Measurements from ENCODE around the gene GPRC5D. TPM values are rescaled to one million over a fixed set of nuclear protein-coding genes. Genes with fewer than 3 reads are reported as not detected.

The GPRC5D gene
- total RNA-seq, 1 donor from 2014 or later: not detected

- no peak for DNase-seq (ENCODE audit: low read depth)
- TF ChIP-seq, protein P1, sequence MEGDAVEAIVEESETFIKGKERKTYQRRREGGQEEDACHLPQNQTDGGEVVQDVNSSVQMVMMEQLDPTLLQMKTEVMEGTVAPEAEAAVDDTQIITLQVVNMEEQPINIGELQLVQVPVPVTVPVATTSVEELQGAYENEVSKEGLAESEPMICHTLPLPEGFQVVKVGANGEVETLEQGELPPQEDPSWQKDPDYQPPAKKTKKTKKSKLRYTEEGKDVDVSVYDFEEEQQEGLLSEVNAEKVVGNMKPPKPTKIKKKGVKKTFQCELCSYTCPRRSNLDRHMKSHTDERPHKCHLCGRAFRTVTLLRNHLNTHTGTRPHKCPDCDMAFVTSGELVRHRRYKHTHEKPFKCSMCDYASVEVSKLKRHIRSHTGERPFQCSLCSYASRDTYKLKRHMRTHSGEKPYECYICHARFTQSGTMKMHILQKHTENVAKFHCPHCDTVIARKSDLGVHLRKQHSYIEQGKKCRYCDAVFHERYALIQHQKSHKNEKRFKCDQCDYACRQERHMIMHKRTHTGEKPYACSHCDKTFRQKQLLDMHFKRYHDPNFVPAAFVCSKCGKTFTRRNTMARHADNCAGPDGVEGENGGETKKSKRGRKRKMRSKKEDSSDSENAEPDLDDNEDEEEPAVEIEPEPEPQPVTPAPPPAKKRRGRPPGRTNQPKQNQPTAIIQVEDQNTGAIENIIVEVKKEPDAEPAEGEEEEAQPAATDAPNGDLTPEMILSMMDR (conservative IDR thresholded peaks at IDR 0.05; ENCODE audit: low read depth, low read length): no peak
- H3K4me3 ChIP-seq (ENCODE audit: low read depth, low read length): no peak overlapping the region
Measured at GRCh38 chr12:12897302-12897701, 54.7 kb downstream of the GPRC5D start.

DNA sequence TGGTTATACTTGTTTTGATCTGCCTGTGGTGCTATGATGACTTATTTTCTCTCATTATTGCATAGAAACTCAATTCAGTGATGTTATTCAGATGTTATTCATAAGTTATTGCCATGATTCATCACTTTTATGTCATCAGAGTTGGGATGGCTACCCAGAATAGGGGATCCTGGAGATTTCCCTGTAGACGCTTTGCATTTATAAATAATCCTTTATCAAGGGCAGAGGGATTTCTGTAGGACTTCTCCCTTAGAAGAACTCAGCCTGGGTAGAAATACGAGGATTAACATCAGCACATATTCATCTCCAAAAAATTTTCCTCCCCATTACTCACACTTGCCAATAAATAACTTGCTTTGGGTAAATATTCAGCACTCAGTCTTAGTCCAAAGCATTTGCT is 55.7 kb downstream of the GPRC5D start:
- TF ChIP-seq, protein P1 (conservative IDR thresholded peaks at IDR 0.05; ENCODE audit: low read depth, low read length): no peak
- no peak overlapping the region for H3K4me3 ChIP-seq (ENCODE audit: low read depth, low read length)
- DNase-seq (ENCODE audit: low read depth): no peak

DNA sequence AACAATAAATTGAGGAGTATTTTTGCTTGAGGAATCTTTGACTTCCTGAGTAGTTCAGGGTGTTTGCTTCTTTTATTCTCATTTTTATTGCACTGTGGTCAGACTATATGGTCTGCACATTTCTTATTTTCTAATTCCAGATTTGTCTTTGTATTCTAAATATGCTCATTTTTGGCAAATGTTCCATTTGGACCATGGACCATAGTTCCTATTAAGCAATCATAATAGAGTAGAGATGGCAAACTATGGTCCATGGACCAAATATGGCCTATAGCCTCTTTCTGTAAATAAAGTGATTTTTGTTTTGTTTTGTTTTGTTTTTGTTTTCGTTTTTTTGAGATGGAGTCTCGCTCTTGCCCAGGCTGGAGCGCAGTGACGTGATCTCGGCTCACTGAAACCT is 58.5 kb downstream of the GPRC5D start:
- peak overlapping the region; percentile 61 for H3K4me3 ChIP-seq (ENCODE audit: low read depth, low read length)
- no peak for DNase-seq (ENCODE audit: low read depth)
- TF ChIP-seq, protein P1 (conservative IDR thresholded peaks at IDR 0.05; ENCODE audit: low read depth, low read length): no peak

GRCh38 chr12:12892681-12893141 is 59.3 kb downstream of the GPRC5D start:
- no peak for DNase-seq (ENCODE audit: low read depth)
- H3K4me3 ChIP-seq (ENCODE audit: low read depth, low read length): peak overlapping the region; percentile 61
- TF ChIP-seq, protein P1 (conservative IDR thresholded peaks at IDR 0.05; ENCODE audit: low read depth, low read length): no peak

- no peak for DNase-seq (ENCODE audit: low read depth)
- peak overlapping the region; percentile 61 for H3K4me3 ChIP-seq (ENCODE audit: low read depth, low read length)
- TF ChIP-seq, protein P1 (conservative IDR thresholded peaks at IDR 0.05; ENCODE audit: low read depth, low read length): no peak
Measured at GRCh38 chr12:12891881-12892355, 60.1 kb downstream of the GPRC5D start.

DNA sequence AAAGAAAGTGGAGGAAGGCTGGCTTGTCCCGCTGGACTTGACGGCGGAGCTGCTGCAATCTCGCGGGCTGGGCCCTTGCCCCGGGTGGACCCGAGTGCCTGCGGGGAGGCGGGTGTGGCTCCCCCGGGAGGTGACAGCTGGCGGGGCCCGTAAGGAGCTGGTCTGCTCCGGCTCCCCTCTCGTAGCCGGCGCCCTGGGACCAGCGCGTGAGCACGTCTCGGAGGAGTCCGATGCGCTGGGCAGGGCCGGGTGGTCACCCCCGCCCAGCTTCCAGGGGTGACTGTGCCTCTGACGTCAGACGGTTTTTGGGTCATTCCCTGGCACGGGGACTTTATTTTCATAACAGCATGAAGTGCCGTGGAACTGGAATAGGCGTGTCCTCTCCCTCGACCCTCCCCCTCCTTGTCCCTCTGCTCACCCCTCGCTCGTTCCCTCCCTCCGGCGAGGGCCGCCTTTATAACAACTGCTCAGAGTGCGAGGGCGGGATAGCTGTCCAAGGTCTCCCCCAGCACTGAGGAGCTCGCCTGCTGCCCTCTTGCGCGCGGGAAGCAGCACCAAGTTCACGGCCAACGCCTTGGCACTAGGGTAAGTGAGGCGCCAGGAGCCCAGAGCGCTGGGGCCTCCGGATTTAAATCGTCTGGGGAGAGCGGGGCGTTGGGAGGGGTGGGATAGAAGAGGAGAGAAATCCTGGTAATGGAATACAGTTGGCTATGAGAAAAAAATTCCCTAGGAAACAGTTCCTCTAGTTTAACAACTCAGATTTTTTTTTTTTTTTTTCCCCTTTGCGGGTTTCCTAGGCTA is 60.7 kb downstream of the GPRC5D start, which contains the start of gene GPRC5A:
GPRC5A (plus strand) TSS at position 483 of the 801 bp plus-strand sequence. CDS start 16,688 bp downstream, outside the sequence.
- peak within 1 kb of the TSS; percentile 61 for H3K4me3 ChIP-seq (ENCODE audit: low read depth, low read length)
- TF ChIP-seq, protein P1 (conservative IDR thresholded peaks at IDR 0.05; ENCODE audit: low read depth, low read length): peak; percentile 41
- no peak for DNase-seq (ENCODE audit: low read depth)

Other genes with a start within 250 kb of the GPRC5D start
- gene CDKN1B, start 234.8 kb downstream of the GPRC5D start, total RNA-seq: 14.3 and 41.7 TPM in 2 replicates
- gene APOLD1, start 166.5 kb downstream of the GPRC5D start, total RNA-seq: 1.5 and 3.1 TPM in 2 replicates
- 106 and 110 TPM in 2 replicates for gene DDX47, start 138.8 kb downstream of the GPRC5D start, total RNA-seq
- gene GPRC5A, start 60.6 kb downstream of the GPRC5D start, total RNA-seq: 84.4 and 142 TPM in 2 replicates
- 12.7 and 13.0 TPM in 2 replicates for gene HEBP1, start 48.1 kb upstream of the GPRC5D start, total RNA-seq
- 3.8 and 6.4 TPM in 2 replicates for gene FAM234B, start 92.2 kb upstream of the GPRC5D start, total RNA-seq
- gene GSG1, start 151.5 kb upstream of the GPRC5D start, total RNA-seq: 0.75 and 1.2 TPM in 2 replicates
- gene EMP1, start 244.6 kb upstream of the GPRC5D start, total RNA-seq: 117 and 166 TPM in 2 replicates